GM19397 (cell line): ENCODE measurements around the gene MAPK14.
"Not testable (repeated sequence)": the region's sequence is repeated elsewhere in the genome, so short reads cannot be mapped to it uniquely, and the experiment has no call there.

ENCODE experiments used
- ATAC-seq: cut with Tn5 transposase; IDR thresholded peaks from one replicate; pipeline ENCODE4 v1.9.1; 2021; ENCODE audit warnings: mild to moderate bottlenecking, moderate library complexity; ENCODE audit not compliant: unreplicated experiment

The MAPK14 gene

DNA sequence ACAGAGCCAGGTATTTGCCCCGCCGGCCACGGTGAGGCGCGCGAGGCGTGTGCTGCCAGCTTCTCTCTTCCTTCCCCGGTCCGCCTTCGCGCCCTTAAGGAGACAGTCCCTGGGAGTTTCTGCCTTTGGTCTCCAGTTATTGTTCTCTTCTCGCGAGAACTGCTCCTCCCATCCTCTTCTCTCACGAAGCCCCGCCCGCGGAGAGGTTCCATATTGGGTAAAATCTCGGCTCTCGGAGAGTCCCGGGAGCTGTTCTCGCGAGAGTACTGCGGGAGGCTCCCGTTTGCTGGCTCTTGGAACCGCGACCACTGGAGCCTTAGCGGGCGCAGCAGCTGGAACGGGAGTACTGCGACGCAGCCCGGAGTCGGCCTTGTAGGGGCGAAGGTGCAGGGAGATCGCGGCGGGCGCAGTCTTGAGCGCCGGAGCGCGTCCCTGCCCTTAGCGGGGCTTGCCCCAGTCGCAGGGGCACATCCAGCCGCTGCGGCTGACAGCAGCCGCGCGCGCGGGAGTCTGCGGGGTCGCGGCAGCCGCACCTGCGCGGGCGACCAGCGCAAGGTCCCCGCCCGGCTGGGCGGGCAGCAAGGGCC, at the start of gene MAPK14:
MAPK14 (plus strand) TSS at position 308 of the 587 bp plus-strand sequence. CDS start 350 bp downstream, outside the sequence.
- peak; percentile 83 for ATAC-seq

DNA sequence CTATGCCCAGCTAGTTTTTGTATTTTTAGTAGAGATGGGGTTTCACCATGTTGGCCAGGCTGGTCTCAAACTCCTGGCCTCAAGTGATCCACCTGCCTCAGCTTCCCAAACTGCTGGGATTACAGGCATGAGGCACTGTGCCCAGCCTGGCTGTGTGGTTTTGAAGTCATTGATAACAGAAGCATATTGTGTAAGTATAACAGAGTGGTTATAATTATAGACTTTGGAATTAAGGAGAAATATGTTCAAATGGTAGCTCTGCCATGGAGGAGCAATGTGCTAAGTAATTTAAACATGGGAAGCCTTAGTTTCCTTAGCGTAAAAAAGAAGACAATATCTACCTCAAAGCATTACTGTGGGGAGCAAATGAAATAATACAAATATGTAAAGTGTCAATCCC, 47.5 kb upstream of the MAPK14 start:
- ATAC-seq: not testable (repeated sequence)

DNA sequence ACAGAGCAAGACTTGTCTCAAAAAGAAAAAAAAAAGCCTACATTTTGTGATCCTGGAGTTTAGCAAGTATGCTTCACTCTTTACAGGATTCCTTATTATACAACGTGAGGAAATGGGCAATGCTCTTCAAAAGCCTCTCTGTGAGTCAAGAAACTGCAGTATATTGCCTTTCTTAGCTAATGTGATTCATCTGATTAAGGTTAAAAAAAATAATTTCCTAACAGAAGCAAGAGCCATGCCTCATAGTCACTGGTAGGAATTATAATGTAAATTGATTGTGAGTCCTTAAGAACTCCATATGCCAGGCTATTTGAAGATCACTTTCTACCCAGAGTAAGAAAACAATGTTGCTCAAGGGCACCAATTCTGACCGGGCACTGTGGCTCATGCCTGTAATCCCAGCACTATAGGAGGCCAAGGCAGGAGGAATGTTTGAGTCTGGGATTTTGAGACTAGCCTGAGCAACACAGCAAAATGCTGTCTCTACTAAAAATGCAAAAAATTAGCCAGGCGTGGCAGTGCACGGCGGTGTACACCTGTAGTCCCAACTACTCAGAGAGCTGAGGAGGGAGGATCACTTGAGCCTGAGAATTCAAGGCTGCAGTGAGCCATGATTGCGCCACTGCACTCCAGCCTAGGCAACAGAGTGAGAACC, 46.5 kb upstream of the MAPK14 start:
- ATAC-seq: no peak

- no peak for ATAC-seq
These were observed 42.9 kb upstream of the MAPK14 start for GRCh38 chr6:35984701-35985100.

DNA sequence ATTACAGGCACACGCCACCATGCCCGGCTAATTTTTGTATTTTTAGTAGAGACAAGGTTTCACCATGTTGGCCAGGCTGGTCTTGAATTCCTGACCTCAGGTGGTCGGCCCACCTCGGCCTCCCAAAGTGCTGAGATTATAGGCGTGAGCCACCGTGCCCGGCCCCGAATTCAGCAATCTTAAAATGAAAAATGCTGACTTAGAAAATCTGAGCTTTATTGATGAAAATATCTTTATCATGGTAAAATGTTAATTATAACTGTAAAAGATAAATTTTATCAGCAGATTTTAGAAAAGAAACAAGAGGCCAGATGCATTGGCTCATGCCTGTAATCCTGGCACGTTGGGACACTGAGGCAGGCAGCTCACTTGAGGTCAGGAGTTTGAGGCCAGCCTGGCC, 39.6 kb upstream of the MAPK14 start:
- not testable (repeated sequence) for ATAC-seq

- ATAC-seq: no peak
These were observed 34.5 kb upstream of the MAPK14 start for GRCh38 chr6:35993150-35993549.

DNA sequence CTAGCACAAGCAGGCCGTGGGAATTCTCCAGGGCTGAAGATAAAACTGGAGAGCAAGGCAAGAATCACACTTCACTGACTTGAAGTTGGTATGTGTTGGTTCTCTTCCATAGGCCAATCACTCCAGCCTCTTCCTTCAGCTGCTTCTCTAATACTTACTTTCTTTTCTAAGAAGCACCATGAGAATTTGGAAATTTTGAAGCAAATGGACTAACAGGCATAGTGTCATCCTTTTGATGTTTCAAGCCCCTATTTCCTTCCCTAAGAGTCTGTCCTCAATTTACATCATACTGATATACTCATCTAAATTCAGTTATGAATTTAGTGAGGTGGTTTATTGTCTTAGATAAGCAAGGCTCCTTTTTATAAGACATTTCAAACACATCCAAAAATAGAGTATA, 27.2 kb upstream of the MAPK14 start:
- no peak for ATAC-seq

DNA sequence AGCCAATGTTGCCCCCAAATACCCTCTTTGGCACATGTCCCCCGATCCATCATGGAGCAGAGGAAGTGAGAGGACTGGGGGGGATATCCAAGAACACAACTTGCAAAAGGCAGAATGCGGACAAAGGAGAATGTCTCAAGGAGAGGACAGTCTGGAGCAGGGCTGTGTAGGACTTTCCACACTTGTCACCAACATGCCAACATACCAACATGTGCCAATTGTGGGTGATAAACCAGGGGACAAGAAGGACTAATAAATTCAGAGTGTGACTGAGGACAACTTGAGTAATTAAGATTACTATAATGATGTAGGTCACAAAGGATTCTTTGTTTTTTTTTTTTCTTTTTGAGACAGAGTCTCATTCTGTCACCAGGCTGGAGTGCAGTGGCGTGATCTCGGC, 11.9 kb upstream of the MAPK14 start:
- no peak for ATAC-seq

DNA sequence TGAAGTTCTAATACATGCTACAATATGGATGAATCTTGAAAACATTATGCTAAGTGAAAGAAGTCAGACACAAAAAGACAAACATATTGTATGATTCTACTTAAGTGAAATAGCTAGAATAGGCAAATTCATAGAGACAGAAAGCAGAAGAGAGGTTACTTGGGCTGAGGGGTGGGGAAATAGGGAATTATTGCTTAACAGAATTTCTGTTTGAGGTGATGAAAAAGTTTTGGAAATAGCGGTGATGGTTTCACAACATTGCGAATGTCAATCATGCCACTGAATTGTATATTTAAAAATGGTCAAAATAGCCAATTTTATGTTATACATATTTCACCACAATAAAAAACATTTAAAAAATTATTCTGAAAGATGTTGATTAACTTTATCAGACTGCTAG, 9.3 kb upstream of the MAPK14 start:
- ATAC-seq: no peak

GRCh38 chr6:36019167-36019566, 8.4 kb upstream of the MAPK14 start:
- no peak for ATAC-seq

DNA sequence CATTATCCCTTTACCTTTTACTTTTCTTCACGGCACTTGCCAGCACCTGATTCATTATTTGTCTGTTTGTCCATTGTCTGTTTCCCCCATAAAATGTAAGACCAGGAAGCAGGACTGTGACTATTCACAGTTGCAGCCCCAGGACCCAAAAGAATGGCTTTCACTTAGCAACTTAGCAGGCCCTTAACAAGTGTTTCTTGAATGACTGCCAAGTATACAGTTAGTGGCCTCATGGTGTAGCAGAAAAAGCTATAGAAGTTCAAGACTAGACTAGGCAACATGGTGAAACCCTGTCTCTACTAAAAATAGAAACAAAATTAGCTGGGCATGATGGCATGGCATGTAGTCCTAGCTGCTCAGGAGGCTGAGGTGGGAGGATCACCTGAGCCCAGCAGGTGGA, 7.5 kb upstream of the MAPK14 start:
- no peak for ATAC-seq

DNA sequence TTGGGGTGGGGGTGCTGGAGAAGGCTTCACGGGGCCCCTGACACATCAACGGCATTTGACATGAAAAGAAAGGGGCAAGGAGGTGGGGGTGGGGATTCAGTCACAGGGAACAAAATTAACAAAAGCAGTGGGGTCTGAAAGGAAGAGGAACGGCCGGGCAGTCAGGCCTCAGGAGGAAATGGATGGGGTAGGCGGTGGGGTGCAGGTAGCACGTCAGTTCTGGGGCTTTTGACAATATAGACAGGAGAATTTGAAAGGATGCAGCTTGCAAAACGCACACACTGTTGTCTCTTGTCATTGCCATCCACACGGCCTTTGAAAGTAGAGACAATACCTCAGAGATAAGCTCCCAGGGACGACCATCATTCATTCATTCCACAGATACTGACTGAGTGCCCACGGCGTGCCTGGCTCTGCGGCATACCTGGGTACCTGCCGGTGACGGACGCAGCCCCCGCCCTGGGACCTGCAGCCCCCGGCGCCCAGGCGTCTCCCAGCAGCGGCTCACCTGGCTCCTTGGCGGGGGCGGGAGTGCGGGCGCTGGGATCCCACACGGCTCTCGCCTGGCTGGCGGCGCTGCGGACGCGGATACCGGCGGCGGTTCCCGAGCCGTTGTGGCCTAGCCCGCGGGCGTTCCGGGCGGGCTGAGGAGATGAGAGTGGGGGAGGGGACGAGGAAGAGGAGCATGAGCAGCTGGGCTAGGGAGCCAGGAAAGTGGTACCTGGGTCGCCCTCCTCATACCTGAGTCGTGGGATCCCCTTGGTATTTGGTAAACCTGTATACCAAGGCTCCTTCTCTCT, 3.4 kb upstream of the MAPK14 start, which contains the start of gene SLC26A8:
SLC26A8 (minus strand) TSS at position 646 of the 800 bp plus-strand sequence. CDS start 4,934 bp downstream, outside the sequence.
- no peak for ATAC-seq

DNA sequence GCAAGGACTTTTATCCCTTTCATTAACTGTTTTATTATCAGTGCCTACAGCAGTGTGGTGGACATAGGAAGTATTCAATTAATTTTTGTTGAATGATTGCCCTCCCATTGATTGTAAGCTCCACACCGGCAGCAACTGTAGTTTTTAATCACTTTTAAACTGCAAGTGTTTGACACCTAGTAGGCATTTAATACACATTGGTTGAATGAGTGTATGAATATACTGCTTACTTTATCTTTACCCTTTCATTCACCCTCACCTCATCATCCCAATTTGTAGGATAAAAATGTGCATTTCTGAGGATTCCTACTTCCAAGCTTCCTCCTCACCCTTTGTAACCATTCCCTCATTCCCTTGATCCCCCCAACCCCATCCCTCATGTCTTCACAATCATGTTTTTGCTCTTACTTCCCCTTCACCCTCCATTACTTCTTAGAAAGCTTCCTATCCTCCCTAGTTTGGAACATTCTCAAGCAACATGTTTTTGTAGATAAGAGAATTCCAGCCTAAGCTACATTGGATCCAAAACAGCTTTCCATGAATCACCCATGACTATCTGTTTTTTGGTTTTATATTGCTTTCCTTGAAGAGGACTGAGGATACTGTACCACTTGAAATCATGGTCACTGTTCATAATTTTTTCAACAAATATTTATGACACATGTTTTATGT, 2.2 kb upstream of the MAPK14 start:
- ATAC-seq: no peak

DNA sequence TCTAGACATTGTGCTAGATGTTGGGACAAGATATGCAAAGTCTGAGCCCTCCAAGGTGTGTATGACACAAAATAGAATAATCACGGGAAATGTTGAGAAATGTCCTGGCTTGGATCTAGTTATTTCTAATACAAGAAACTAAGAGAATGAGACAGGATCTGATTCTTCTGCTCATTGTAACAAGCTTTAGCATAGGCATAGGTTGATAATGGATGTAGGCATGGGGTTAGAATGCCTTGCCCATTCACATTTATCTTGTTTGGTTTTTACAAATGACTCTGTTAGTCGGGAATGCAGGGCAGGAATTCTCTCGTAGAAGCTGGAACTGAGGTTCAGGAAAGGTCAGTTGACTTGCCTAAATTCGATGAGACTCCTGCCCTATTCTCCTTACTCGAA, 1.7 kb upstream of the MAPK14 start:
- no peak for ATAC-seq

- peak; percentile 28 for ATAC-seq
These were observed 674 bp downstream of the MAPK14 start for GRCh38 chr6:36028088-36028876.

GRCh38 chr6:36028877-36029324, 1.3 kb downstream of the MAPK14 start:
- ATAC-seq: no peak

GRCh38 chr6:36029464-36029863, 1.9 kb downstream of the MAPK14 start:
- ATAC-seq: no peak

DNA sequence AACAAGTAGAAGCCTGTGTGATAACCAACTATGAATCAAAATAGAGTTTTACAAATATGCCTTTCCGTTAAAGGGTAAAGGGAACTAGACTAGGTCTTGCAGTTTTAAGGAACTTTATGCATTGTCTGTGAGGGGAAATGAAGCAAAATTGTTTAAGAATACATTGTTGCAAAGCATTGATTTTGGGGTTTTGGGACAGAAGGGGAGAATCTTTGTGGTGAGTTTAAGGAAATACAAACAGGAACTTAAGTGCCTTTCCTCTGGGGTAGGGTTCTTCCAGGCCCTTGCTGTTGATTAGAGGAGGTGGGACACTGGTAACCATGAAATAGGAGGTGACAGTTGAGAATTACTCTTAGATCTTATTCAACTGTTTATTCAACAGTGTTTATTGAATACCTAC, 4.7 kb downstream of the MAPK14 start:
- ATAC-seq: no peak

GRCh38 chr6:36033144-36033543, 5.5 kb downstream of the MAPK14 start:
- ATAC-seq: not testable (repeated sequence)

DNA sequence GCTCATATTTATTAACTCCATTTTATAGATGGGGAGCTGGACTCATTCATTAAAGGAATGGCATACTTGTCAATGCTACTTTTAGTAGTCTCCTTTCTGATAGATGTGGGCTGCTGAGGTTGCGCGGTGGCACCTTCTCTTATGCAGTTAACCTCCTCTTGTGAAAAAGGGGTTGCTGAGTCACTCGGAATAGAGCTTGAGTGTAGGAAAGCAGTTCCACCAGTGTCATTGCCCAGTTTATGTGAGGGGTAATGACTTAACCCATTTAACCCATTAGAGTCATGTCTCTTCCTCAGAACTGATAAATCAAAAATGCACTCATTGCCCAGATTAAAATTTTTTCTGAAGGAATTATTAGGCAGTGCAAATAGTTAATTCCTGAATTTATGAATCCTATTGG, 6.3 kb downstream of the MAPK14 start:
- ATAC-seq: no peak
